Gastroesophageal sphincter (tissue), 4 donors: ENCODE measurements around the gene PPME1. TPM values are rescaled to one million over a fixed set of nuclear protein-coding genes. Genes with fewer than 3 reads are reported as not detected.

ENCODE experiments used
- ATAC-seq: fragments of 150-250 bp; one replicate; pipeline ENCODE4 v1.9.1; 2016; ENCODE audit warnings: mild to moderate bottlenecking, moderate library complexity
- H3K27ac ChIP-seq, 4 donors: fragments of 200-600 bp; sonication (generic) in 3 of 4; 1 replicate in 3 of 4; 2 replicates in 1 of 4; pipeline ENCODE4 v1.5.1; 2016 to 2019
- H3K27me3 ChIP-seq: fragments of 200-600 bp; sonication (generic); one replicate; pipeline ENCODE4 v1.5.1; 2019
- H3K36me3 ChIP-seq, 2 donors: fragments of 200-600 bp; sonication (generic); one replicate each; pipeline ENCODE4 v1.5.1; 2019; ENCODE audit warnings: control low read depth in 1 of 2
- H3K4me1 ChIP-seq, 3 donors: fragments of 200-600 bp; sonication (generic); 1 replicate in 2 of 3; 2 replicates in 1 of 3; pipeline ENCODE4 v1.5.1; 2016 to 2019; ENCODE audit warnings: control low read depth in 2 of 3
- H3K4me3 ChIP-seq, 2 donors: fragments of 200-600 bp; sonication (generic); one replicate each; pipeline ENCODE4 v1.5.1; 2019; ENCODE audit warnings: mild to moderate bottlenecking in 1 of 2, moderate library complexity in 1 of 2
- H3K9me3 ChIP-seq, 3 donors: fragments of 200-600 bp; sonication (generic); one replicate each; pipeline ENCODE4 v1.5.1; 2017 to 2019; ENCODE audit warnings: control low read depth in 2 of 3
- CTCF ChIP-seq, 4 experiments: fragments of 200-600 bp in 2 of 4; fragments of 450-650 bp in 2 of 4; sonication (generic) in 1 of 4; IDR thresholded peaks; one replicate each; pipeline ENCODE4 v1.5.1; 2017 to 2019; ENCODE audit warnings: antibody characterized with exemption in 4 of 4, mild to moderate bottlenecking in 2 of 4, moderate library complexity in 2 of 4
- EP300 ChIP-seq: sonication (generic); formaldehyde crosslinking; IDR thresholded peaks from one replicate; pipeline ENCODE4 v1.6.1; 2017; ENCODE audit warnings: antibody characterized with exemption, mild to moderate bottlenecking
- POLR2A ChIP-seq, 2 donors: fragments of 450-650 bp; IDR thresholded peaks; one replicate each; pipeline ENCODE4 v1.6.1; 2017; ENCODE audit warnings: antibody characterized with exemption in 2 of 2, mild to moderate bottlenecking in 2 of 2, moderate library complexity in 1 of 2
- POLR2AphosphoS5 ChIP-seq: sonication (generic); formaldehyde crosslinking; IDR thresholded peaks from one replicate; pipeline ENCODE4 v1.6.1; 2017; ENCODE audit warnings: antibody characterized with exemption
- WGBS, 2 donors: methylation state at CpG; one replicate each; pipeline ENCODE4 v1.1.5; 2018; ENCODE audit warnings: low coverage in 1 of 2; 5-methylcytosine and 5-hydroxymethylcytosine counted together
- total RNA-seq, 4 donors: library from RNA; depleted of rRNA; stranded (reverse); fragments of >200 nt; gene quantifications; one replicate each; pipeline ENCODE4 v1.1.0, GENCODE V29; 2016

Gene PPME1
- total RNA-seq, 4 donors from 2014 or later: 27.1 to 45.3 (median 32.0) TPM

GRCh38 chr11:74157169-74157568, 13.9 kb upstream of the PPME1 start:
- no peak overlapping the region for H3K27ac ChIP-seq
- peaks cover 0 to 8% (median 0%) of the 10 kb centered on the region in 3 donors for H3K4me1 ChIP-seq
- TF ChIP-seq POLR2AphosphoS5: no peak
- no peak for TF ChIP-seq CTCF (IDR thresholded peaks at IDR 0.05)
- no peak for TF ChIP-seq EP300
- no peak for TF ChIP-seq POLR2A (IDR thresholded peaks at IDR 0.05)
- H3K9me3 ChIP-seq: peaks cover 0 to 5% (median 0%) of the 10 kb centered on the region in 3 donors
- no peak overlapping the region for H3K4me3 ChIP-seq
- ATAC-seq: no peak
- peaks cover 0 to 9% of the 10 kb centered on the region in 2 donors for H3K36me3 ChIP-seq
- 71 to 90% methylated on average over 1 of the region's 1 CpG for WGBS, 2 donors
- no peaks in the 10 kb centered on the region for H3K27me3 ChIP-seq

GRCh38 chr11:74159642-74160041, 11.4 kb upstream of the PPME1 start:
- Histone ChIP-seq H3K9me3 (no peaks in the 10 kb centered on the region), H3K27ac (no peak overlapping the region), H3K4me3 (no peak overlapping the region), H3K36me3 (peaks cover 0 to 27% of the 10 kb centered on the region in 2 donors), H3K27me3 (no peaks in the 10 kb centered on the region), H3K4me1 (peaks cover 0 to 7% (median 0%) of the 10 kb centered on the region in 3 donors)
- TF ChIP-seq EP300 (no peak), POLR2A (IDR thresholded peaks at IDR 0.05) (no peak), POLR2AphosphoS5 (no peak), CTCF (IDR thresholded peaks at IDR 0.05) (no peak)
- ATAC-seq: no peak

GRCh38 chr11:74162681-74163467, 8.2 kb upstream of the PPME1 start:
- Histone ChIP-seq H3K9me3 (no peaks in the 10 kb centered on the region), H3K4me1 (no peaks in the 10 kb centered on the region), H3K36me3 (peaks cover 0 to 53% of the 10 kb centered on the region in 2 donors), H3K27me3 (no peaks in the 10 kb centered on the region), H3K4me3 (no peak overlapping the region), H3K27ac (no peak overlapping the region)
- 88 to 89% methylated on average over 2 of the region's 2 CpGs for WGBS, 2 donors
- TF ChIP-seq EP300 (no peak), POLR2AphosphoS5 (no peak), POLR2A (IDR thresholded peaks at IDR 0.05) (no peak), CTCF (IDR thresholded peaks at IDR 0.05) (no peak)
- ATAC-seq: no peak

GRCh38 chr11:74168838-74169237, 2.3 kb upstream of the PPME1 start:
- H3K36me3 ChIP-seq: peaks cover 0 to 44% of the 10 kb centered on the region in 2 donors
- H3K27me3 ChIP-seq: no peaks in the 10 kb centered on the region
- H3K4me1 ChIP-seq: peaks cover 5 to 41% (median 12%) of the 10 kb centered on the region in 3 donors
- no peak overlapping the region for H3K27ac ChIP-seq
- WGBS, 2 donors: 71 to 74% methylated on average over 3 of the region's 3 CpGs
- no peak for TF ChIP-seq CTCF (IDR thresholded peaks at IDR 0.05)
- no peak for TF ChIP-seq POLR2AphosphoS5
- no peak for TF ChIP-seq POLR2A (IDR thresholded peaks at IDR 0.05)
- no peak for TF ChIP-seq EP300
- ATAC-seq: no peak
- H3K9me3 ChIP-seq: no peaks in the 10 kb centered on the region
- no peak overlapping the region for H3K4me3 ChIP-seq
